K562 (cell line): ENCODE measurements around the gene RAB31. TPM values are rescaled to one million over a fixed set of nuclear protein-coding genes. Genes with fewer than 3 reads are reported as not detected.

Source experiments
- NFE2L1 ChIP-seq: fragments of 450-650 bp; IDR thresholded peaks from 2 replicates; pipeline ENCODE4 v1.6.1; 2016; ENCODE audit warnings: missing genetic modification characterization, low read depth, mild to moderate bottlenecking, missing compliant biosample characterization, moderate library complexity, borderline replicate concordance
- NONO ChIP-seq, 2 experiments: fragments of 200-400 bp in 1 of 2; fragments of 450-650 bp in 1 of 2; formaldehyde crosslinking in 1 of 2; IDR thresholded peaks; 2 replicates each; pipeline ENCODE4 v1.6.1; 2017; ENCODE audit warnings: low read depth in 2 of 2, mild to moderate bottlenecking in 2 of 2, moderate library complexity in 2 of 2, low read length in 1 of 2
- POLR3A ChIP-seq: IDR thresholded peaks from 2 replicates; pipeline ENCODE4 v1.6.1; 2011; ENCODE audit warnings: borderline replicate concordance, mild to moderate bottlenecking, moderate library complexity; ENCODE audit not compliant: insufficient read length, insufficient read depth; ENCODE audit errors: extremely low read depth
- TAF9B ChIP-seq: fragments of 450-650 bp; IDR thresholded peaks from 2 replicates; pipeline ENCODE4 v1.6.1; 2018; ENCODE audit warnings: mild to moderate bottlenecking; ENCODE audit not compliant: partially characterized antibody
- TBP ChIP-seq: optimal IDR thresholded peaks from 2 replicates; pipeline ENCODE3; 2011; ENCODE audit warnings: low read depth, low read length, improper control_type of control experiment
- polyA plus RNA-seq, 8 experiments: library from polyadenylated mRNA; depleted of rRNA in 4 of 8; stranded (reverse) in 5 of 8; unstranded in 3 of 8; fragments of >200 nt; fragmentation: Nextera tagmentation in 2 of 8; fragmentation: Illumina TruSeq in 1 of 8; extraction: Ambion mirVana in 2 of 8; extraction: Trizol in 1 of 8; gene quantifications; 2 replicates each; pipeline versions ENCODE4 v1.2.1 to v1.2.3, GENCODE V29; 2011 to 2014; ENCODE audit warnings: inconsistent platforms in 1 of 8, missing spikeins in 1 of 8
- total RNA-seq, 7 experiments: library from RNA; depleted of rRNA in 6 of 7; stranded (reverse); fragments of >200 nt in 6 of 7; fragmentation: Illumina TruSeq in 2 of 7; extraction: Trizol in 2 of 7; gene quantifications; 2 replicates each; pipeline versions ENCODE4 v1.2.1 to v1.2.3, GENCODE V29; 2011 to 2021; ENCODE audit warnings: low replicate concordance in 1 of 7
- TF ChIP-seq, protein P1 (sequence below): fragments of 450-650 bp; formaldehyde crosslinking; IDR thresholded peaks from 2 replicates; pipeline ENCODE4 v1.4.0; 2020; ENCODE audit warnings: mild to moderate bottlenecking, moderate library complexity
- TF ChIP-seq, protein P2 (sequence below), 2 experiments: fragments of 450-650 bp in 1 of 2; sonication (generic) in 1 of 2; formaldehyde crosslinking in 1 of 2; IDR thresholded peaks; 2 replicates each; pipeline versions ENCODE4 v1.7.1 to v1.9.0; 2016 to 2022; ENCODE audit warnings: inconsistent platforms in 1 of 2, mild to moderate bottlenecking in 1 of 2, missing genetic modification reagents in 1 of 2
- TF ChIP-seq, protein P3 (sequence below): fragments of 450-650 bp; formaldehyde crosslinking; IDR thresholded peaks from 2 replicates; pipeline ENCODE4 v1.4.0; 2020; ENCODE audit warnings: mild to moderate bottlenecking, moderate library complexity
- TF ChIP-seq, protein P4 (sequence below), 2 experiments: fragments of 200-800 bp in 1 of 2; sonication (Bioruptor generic) in 1 of 2; sonication (generic) in 1 of 2; formaldehyde crosslinking in 1 of 2; IDR thresholded peaks in 1 of 2; conservative IDR thresholded peaks in 1 of 2; 2 replicates each; pipeline versions ENCODE4 v1.5.0 to v1.6.1; 2016 to 2020; ENCODE audit warnings: missing compliant biosample characterization in 1 of 2, missing genetic modification characterization in 1 of 2, missing genetic modification reagents in 1 of 2
- TF ChIP-seq, protein P5 (sequence below): fragments of 200-800 bp; sonication (Bioruptor generic); IDR thresholded peaks from 2 replicates; pipeline ENCODE4 v1.6.1; 2017; ENCODE audit warnings: missing genetic modification characterization, missing compliant biosample characterization

RAB31 gene
- total and polyA plus RNA-seq, 9 of the 15 experiments (the other 6 are each of a cell fraction or from before 2014, with no cell fraction given) = 20.7 to 70.4 (median 41.3) TPM

DNA sequence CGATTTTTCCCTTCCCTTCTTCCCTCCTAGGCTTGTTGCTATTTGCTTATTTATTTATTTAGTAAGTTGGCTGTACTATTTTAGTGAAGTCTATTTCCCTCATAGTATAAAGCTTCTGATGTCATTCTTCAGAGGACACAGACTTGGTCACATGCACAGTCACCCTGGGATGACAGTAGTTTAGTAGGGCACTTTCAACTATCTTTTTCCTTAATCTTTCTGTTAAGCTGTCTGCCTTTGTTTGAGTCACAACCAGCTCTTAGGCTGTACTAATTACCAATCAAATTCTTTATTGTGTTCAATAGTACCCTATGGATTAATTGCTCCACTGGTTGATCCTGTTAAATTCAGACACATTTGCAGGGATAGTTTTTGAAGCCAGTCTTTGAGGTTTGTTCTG, 26.9 kb upstream of the RAB31 start (continued):
- TF ChIP-seq, protein P1, sequence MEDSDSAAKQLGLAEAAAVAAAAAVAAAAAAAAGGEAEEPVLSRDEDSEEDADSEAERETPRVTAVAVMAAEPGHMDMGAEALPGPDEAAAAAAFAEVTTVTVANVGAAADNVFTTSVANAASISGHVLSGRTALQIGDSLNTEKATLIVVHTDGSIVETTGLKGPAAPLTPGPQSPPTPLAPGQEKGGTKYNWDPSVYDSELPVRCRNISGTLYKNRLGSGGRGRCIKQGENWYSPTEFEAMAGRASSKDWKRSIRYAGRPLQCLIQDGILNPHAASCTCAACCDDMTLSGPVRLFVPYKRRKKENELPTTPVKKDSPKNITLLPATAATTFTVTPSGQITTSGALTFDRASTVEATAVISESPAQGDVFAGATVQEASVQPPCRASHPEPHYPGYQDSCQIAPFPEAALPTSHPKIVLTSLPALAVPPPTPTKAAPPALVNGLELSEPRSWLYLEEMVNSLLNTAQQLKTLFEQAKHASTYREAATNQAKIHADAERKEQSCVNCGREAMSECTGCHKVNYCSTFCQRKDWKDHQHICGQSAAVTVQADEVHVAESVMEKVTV (CRISPR knock-in tag) = no peak
- TF ChIP-seq POLR3A (no peak), TBP (no peak), NONO (IDR thresholded peaks at IDR 0.05; ENCODE audit: low read depth in 2 of 2, low read length in 1 of 2) (no peak), NFE2L1 (tag) (peak; percentile 28; the same call in 1 of the 2 replicates), TAF9B (peak; percentile 30)
- TF ChIP-seq, protein P2, sequence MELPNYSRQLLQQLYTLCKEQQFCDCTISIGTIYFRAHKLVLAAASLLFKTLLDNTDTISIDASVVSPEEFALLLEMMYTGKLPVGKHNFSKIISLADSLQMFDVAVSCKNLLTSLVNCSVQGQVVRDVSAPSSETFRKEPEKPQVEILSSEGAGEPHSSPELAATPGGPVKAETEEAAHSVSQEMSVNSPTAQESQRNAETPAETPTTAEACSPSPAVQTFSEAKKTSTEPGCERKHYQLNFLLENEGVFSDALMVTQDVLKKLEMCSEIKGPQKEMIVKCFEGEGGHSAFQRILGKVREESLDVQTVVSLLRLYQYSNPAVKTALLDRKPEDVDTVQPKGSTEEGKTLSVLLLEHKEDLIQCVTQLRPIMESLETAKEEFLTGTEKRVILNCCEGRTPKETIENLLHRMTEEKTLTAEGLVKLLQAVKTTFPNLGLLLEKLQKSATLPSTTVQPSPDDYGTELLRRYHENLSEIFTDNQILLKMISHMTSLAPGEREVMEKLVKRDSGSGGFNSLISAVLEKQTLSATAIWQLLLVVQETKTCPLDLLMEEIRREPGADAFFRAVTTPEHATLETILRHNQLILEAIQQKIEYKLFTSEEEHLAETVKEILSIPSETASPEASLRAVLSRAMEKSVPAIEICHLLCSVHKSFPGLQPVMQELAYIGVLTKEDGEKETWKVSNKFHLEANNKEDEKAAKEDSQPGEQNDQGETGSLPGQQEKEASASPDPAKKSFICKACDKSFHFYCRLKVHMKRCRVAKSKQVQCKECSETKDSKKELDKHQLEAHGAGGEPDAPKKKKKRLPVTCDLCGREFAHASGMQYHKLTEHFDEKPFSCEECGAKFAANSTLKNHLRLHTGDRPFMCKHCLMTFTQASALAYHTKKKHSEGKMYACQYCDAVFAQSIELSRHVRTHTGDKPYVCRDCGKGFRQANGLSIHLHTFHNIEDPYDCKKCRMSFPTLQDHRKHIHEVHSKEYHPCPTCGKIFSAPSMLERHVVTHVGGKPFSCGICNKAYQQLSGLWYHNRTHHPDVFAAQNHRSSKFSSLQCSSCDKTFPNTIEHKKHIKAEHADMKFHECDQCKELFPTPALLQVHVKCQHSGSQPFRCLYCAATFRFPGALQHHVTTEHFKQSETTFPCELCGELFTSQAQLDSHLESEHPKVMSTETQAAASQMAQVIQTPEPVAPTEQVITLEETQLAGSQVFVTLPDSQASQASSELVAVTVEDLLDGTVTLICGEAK (IDR thresholded peaks at IDR 0.05) = 0 out of 2 replicates have a peak, but pooled peaks have one; percentile 24
- TF ChIP-seq, protein P2 (CRISPR knock-in tag; IDR thresholded peaks at IDR 0.05) = no peak
- TF ChIP-seq, protein P3, sequence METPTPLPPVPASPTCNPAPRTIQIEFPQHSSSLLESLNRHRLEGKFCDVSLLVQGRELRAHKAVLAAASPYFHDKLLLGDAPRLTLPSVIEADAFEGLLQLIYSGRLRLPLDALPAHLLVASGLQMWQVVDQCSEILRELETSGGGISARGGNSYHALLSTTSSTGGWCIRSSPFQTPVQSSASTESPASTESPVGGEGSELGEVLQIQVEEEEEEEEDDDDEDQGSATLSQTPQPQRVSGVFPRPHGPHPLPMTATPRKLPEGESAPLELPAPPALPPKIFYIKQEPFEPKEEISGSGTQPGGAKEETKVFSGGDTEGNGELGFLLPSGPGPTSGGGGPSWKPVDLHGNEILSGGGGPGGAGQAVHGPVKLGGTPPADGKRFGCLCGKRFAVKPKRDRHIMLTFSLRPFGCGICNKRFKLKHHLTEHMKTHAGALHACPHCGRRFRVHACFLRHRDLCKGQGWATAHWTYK (CRISPR knock-in tag) = no peak
- TF ChIP-seq, protein P4, sequence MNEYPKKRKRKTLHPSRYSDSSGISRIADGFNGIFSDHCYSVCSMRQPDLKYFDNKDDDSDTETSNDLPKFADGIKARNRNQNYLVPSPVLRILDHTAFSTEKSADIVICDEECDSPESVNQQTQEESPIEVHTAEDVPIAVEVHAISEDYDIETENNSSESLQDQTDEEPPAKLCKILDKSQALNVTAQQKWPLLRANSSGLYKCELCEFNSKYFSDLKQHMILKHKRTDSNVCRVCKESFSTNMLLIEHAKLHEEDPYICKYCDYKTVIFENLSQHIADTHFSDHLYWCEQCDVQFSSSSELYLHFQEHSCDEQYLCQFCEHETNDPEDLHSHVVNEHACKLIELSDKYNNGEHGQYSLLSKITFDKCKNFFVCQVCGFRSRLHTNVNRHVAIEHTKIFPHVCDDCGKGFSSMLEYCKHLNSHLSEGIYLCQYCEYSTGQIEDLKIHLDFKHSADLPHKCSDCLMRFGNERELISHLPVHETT (CRISPR knock-in tag; conservative IDR thresholded peaks at IDR 0.05 in 1 of 2, IDR thresholded peaks at IDR 0.05 in 1 of 2) = 0 out of 4 replicates have a peak, but pooled peaks of 1 of the 2 experiments have one; percentile 53
- TF ChIP-seq, protein P5, sequence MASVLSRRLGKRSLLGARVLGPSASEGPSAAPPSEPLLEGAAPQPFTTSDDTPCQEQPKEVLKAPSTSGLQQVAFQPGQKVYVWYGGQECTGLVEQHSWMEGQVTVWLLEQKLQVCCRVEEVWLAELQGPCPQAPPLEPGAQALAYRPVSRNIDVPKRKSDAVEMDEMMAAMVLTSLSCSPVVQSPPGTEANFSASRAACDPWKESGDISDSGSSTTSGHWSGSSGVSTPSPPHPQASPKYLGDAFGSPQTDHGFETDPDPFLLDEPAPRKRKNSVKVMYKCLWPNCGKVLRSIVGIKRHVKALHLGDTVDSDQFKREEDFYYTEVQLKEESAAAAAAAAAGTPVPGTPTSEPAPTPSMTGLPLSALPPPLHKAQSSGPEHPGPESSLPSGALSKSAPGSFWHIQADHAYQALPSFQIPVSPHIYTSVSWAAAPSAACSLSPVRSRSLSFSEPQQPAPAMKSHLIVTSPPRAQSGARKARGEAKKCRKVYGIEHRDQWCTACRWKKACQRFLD (CRISPR knock-in tag) = peak; percentile 38; the same call in 1 of the 2 replicates
